HG02763 (cell line): ENCODE data around the gene GRIK1.

ENCODE experiments used
- ATAC-seq: cut with Tn5 transposase; IDR thresholded peaks from one replicate; pipeline ENCODE4 v1.9.1; 2021; ENCODE audit warnings: mild to moderate bottlenecking, moderate library complexity; ENCODE audit not compliant: unreplicated experiment

Gene GRIK1

GRCh38 chr21:29788752-29789151 is 151.0 kb downstream of the GRIK1 start:
- no peak for ATAC-seq

GRCh38 chr21:29787361-29787909 is 152.4 kb downstream of the GRIK1 start:
- no peak for ATAC-seq

GRCh38 chr21:29786496-29787360 is 153.1 kb downstream of the GRIK1 start:
- ATAC-seq, result no peak

GRCh38 chr21:29777160-29777559 is 162.6 kb downstream of the GRIK1 start:
- ATAC-seq, result no peak

GRCh38 chr21:29775462-29775861 is 164.3 kb downstream of the GRIK1 start:
- no peak for ATAC-seq

- ATAC-seq, result no peak
Measured at GRCh38 chr21:29771491-29772066, 168.2 kb downstream of the GRIK1 start.

GRCh38 chr21:29763674-29764073 is 176.1 kb downstream of the GRIK1 start:
- no peak for ATAC-seq

GRCh38 chr21:29762570-29763082 is 177.2 kb downstream of the GRIK1 start:
- ATAC-seq, result no peak

GRCh38 chr21:29753216-29753615 is 186.6 kb downstream of the GRIK1 start:
- ATAC-seq, result no peak

GRCh38 chr21:29751473-29752185 is 188.2 kb downstream of the GRIK1 start:
- ATAC-seq, result no peak

GRCh38 chr21:29749957-29750356 is 189.8 kb downstream of the GRIK1 start:
- no peak for ATAC-seq

- no peak for ATAC-seq
Measured at GRCh38 chr21:29749223-29749622, 190.6 kb downstream of the GRIK1 start.

GRCh38 chr21:29748391-29749167 is 191.2 kb downstream of the GRIK1 start:
- ATAC-seq, result no peak

GRCh38 chr21:29741761-29742160 is 198.0 kb downstream of the GRIK1 start:
- ATAC-seq, result no peak

GRCh38 chr21:29739176-29739575 is 200.6 kb downstream of the GRIK1 start:
- no peak for ATAC-seq

- no peak for ATAC-seq
Measured at GRCh38 chr21:29738730-29739129, 201.1 kb downstream of the GRIK1 start.

- ATAC-seq, result no peak
Measured at GRCh38 chr21:29737186-29737585, 202.6 kb downstream of the GRIK1 start.

GRCh38 chr21:29730281-29730680 is 209.5 kb downstream of the GRIK1 start:
- no peak for ATAC-seq

- no peak for ATAC-seq
Measured at GRCh38 chr21:29726044-29726443, 213.8 kb downstream of the GRIK1 start.

- ATAC-seq, result no peak
Measured at GRCh38 chr21:29725025-29725736, 214.6 kb downstream of the GRIK1 start.
